ENCODE measurements around the gene GRID2. TPM values are rescaled to one million over a fixed set of nuclear protein-coding genes. Genes with fewer than 3 reads are reported as not detected.

Gene GRID2
- total RNA-seq, 1 donor from 2014 or later, result not detected

DNA sequence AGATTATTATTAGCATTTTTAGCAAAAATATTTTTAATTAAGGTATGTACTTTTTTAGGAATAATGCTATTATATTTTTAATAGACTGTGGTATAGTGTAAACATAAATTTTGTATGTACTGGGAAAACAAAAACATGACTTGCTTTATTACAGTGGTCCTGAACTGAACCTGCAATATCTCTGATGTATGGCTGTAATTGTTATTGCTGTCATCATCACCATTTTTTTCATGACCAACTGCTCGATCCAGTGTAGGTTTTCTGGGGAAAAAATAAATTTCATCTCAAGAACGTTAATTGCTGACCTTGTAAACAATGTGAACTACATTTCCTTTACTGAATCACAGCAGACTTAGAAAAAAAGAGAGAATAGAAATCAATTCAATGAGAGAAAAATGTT, 1441.2 kb downstream of the GRID2 start:
- no peak for DNase-seq (ENCODE audit: low read depth in 2 of 2)

DNA sequence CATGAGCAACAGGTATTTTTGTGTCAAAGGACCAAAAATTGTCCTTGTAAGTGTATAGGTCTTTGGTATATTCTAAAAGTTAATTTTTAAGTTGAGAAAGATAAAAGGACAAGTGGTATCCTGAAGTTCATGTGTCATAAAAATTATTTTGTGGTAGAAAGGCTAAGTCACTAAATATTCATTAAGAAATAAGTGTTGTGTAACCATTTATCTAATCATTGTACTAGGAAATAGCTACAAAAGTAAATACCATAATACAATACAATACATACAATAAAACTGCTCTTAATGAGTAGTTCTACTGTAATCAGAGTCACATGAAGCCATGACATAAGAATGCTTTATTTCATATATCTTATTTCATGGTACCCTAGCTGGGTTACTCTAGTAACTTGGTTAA, 1442.3 kb downstream of the GRID2 start:
- DNase-seq (ENCODE audit: low read depth in 2 of 2), result no peak

DNA sequence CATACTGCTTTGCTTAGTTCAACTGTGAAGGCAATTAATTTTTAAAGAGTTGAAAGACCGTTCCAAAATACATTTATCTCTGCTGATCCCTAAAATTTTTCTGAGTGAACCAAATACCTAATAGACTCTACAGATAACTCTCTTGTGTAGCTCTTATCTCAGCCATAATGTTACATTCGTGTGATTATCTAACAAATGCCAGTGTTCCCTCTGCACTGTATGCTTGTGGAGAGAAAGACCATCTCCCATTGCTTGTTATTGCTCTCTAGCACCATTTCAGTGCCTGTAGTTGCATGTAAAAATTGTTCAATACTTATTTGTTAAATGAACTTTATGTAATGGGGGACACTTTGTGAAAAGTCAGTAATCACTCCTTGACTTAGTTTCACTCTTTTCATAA, 1443.5 kb downstream of the GRID2 start:
- no peak for DNase-seq (ENCODE audit: low read depth in 2 of 2)

DNA sequence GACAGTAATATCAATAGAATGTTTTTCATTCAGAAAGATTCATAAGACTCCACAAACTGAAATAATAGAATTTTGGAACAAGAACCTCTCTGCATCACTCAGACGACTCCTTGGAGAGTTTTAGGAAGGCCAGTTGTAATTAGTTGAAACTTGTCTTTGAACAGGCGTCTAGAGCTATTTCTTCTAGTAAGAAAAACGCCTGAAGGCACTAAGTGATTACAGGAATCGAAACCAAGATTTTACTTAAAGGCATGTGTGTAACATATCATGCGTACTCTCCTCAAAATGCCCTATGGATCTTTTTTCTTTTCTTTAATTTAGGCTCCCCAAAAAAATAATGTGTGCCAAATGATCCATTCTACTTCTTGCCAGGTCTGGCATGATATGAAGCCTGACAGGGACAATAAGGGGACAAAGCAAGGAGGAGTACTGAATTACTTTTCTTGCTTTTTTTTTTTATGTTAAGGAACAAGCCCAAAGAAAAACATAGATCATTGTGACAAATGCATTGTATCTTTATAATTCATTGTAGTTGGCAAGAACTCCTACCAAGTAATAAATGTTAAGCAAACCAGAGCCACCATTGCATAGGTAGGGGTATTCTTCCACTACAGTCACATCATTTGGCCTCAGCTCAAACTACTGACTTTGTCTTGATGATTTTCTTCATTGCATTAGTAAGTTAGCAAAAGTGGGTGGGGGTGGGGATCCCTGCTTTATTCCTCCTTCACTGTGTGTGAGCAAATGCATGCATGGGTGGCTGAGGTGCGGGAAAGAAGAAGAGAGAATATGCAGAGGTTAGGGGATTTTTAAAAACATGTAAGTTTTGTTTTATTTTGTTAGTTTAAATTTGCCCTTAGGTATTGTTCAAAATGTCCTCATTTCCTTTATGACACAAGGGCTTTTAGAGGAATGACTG, 1444.9 kb downstream of the GRID2 start:
- no peak for DNase-seq (ENCODE audit: low read depth in 2 of 2)

DNA sequence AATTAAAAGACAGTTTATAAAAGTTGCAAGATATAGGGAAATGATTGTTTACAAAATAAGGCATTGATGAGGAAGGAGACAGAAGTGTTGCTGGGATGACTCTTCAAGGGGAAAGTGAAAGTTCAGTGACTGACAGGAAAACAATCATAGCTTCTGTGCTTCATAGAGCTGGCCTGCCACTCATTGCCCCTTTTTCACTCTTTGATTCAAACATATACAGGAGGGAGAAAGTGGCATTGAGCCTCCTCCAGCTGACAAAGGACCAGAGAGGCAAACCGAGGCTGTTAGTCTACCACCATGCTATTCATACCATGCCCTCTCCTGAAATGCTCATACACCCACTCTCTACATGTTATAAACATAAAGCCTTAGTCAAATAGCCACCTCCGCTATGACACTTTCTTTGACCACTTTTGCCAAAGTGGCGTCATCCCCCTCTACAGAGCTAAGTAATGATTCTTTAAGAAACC, 1445.6 kb downstream of the GRID2 start:
- no peak for DNase-seq (ENCODE audit: low read depth in 2 of 2)

DNA sequence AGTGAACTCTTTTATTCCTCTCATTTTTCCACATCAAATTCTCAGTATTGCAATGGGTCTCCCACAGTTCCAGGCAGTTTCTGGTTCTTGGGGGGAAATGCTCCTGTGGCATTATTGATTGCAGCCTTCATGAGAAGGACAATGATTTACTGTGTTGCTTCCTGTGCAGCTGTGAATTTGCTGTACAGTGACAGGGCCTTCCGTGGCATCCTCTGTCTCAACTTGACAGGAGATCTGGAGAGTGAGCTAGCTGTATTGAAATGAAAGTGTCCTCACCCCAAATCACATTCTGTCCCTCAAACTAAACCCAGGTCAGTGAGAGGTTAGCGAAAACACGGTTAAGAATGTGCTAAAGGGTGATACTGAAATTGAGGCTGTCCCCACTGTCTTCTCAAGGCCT, 1447.6 kb downstream of the GRID2 start:
- no peak for DNase-seq (ENCODE audit: low read depth in 2 of 2)

DNA sequence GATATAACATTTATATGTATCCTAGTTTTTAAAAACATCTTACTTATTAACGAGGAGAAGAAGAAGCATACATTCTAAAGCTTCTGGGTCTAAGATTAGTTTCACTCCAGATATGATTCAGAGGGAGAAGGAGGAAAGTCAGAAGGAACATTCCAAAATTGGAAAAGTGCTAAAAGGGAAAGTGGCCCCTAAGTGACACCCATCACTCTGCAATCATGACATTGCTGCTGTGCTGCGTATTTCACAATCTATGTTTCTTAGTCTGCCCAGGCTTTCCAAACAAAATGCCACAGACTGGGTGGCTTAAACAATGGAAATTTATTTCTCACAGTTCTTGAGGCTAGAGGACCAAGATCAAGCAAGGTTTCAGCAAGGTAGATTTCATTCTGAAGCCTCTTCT, 1452.3 kb downstream of the GRID2 start:
- DNase-seq (ENCODE audit: low read depth in 2 of 2), result no peak

DNA sequence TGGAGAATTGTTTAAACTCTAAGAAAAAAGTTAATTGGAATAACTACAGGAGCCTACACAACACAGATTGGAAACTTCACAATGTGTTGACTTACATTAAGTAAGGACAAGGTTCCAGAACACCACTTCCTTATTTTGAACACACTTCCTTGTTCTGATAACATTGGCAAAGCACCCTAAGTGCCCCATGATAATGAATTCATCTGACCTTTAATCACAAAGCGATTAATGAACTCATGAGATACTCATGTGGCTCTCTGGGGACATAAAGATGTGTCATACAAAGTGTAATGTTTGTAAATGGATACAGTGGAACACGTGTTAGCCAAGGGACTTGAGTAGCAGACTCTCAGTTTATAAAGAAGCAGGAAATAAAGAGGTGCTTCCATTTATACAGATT, 1455.7 kb downstream of the GRID2 start:
- no peak for DNase-seq (ENCODE audit: low read depth in 2 of 2)

DNA sequence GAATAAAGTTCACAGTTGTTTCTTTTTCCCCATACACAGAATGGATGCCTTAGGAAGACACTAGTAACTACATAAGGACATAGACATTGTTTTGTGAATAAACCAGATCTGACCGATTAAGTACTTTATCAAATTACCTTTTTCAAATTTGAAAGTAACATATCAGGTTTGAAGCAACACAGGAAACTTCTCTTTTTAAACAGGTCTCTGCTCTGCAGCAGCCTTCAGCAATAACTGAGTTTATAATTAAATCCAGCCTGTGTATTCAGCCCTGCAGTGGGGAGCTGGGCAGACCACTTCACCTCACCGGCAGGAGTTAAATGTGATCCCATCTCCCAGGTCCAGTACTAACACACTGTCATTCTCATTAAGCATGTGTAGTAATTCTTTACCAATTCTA, 1456.5 kb downstream of the GRID2 start:
- DNase-seq (ENCODE audit: low read depth in 2 of 2), result no peak

DNA sequence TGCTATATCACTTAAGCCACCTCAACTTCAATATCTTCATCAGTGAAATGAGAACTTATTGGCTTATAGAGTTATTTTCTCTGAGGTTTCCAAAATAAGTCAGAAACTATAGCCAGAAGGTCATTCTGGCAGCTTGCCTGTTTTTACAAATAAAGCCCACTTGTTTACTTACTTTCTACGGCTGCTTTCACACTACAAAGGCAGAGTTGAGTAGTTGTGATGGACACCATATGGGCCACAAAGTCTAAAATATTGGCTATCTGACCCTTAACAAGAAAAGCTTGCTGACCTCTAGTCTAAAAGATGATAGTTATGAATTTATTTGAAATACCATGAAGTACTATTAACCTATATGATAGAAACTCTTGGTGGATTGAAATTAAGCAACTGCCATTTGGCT, 1457.5 kb downstream of the GRID2 start:
- no peak for DNase-seq (ENCODE audit: low read depth in 2 of 2)

DNA sequence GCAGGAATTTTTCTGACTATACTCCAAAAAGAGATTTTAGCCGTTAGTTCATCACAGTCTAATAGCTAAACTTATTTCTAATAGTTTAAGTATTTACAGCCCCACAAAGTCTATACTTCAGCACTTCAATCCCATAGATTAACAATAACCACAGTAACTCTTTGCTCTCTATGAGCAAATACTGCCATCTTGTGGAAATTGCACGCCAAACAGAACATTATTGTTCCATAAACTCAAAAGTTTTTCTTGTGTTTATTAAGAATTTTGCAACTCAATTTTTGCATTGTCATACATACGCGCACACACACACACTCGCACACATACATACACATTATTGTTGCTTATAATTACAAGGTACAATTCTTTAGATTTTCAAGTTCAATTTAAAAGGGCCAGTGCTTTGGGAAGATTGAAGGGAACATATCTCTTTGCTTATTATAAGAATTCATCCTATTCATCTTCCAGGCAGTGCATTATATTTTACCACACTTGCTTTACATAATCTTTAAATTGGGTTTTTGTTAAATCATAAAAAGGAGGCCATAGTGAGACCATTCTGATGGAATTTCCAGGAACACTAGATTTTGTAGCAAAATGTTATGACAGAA, 1461.0 kb downstream of the GRID2 start:
- DNase-seq (ENCODE audit: low read depth in 2 of 2), result peak; percentile 12 to 35

DNA sequence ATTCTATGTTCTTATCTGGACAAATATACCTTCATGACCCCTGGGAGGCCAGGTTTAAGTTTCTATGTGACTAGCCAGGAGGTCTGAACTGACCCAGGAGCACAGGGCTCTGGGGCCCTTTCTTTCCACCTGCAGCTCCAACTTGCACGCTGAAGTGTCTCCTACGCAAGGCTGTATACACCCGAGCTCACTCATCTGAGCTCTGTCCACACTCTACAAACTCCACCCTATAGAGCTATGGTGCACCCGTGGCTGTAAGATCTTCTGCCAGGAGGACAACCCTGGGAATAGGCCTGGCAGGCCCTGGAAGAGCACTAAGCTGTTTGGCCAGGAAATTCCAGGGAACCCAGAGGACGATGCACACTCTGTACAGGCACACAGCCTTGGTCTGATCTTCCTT, 1464.2 kb downstream of the GRID2 start:
- no peak for DNase-seq (ENCODE audit: low read depth in 2 of 2)

DNA sequence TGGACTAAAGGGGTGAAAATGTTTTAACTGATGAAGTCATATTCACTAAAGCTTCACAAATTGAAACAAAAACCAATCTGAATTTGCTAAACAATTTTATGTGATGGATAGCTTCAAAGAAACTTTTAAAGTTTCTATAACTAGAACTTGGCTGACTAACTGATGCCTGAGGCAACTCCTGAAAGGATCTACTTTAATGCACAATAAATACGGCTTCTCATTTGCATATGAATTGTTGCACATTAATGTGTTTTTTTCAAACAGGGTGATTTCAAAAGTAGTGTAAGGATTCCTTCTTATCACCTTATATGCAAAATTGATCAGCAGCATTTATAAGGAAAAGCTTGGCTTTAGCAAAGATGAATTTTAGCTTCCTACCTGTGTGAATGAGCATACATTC, 1466.4 kb downstream of the GRID2 start:
- no peak for DNase-seq (ENCODE audit: low read depth in 2 of 2)

DNA sequence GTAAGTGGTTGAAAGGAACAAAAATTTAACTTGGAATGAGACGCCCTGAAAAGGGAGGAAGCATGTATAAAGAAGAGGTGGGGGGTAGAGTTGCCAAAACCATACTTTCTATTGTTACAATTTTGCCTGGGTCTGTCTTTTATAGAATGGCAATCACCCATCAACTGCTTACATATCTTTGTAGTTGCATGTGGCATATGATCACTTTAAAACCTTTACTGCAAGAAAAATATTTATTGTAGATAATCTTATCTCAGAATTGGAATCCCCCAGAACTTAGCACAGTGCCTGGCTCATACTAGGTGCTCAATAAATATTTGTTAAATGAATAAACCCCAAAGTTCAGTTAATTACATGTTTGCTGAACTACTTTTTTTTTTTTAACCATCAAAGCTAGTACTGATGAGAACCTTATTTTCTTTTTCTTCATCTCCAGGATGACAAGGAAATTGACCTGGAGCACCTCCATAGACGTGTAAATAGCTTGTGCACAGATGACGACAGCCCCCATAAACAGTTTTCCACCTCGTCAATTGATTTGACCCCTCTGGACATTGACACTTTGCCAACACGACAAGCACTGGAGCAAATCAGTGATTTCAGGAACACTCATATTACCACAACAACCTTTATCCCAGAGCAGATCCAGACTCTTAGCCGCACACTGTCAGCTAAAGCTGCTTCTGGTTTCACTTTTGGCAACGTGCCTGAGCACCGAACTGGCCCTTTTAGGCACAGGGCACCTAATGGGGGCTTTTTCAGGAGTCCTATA, 1468.1 kb downstream of the GRID2 start:
- DNase-seq (ENCODE audit: low read depth in 2 of 2), result no peak

DNA sequence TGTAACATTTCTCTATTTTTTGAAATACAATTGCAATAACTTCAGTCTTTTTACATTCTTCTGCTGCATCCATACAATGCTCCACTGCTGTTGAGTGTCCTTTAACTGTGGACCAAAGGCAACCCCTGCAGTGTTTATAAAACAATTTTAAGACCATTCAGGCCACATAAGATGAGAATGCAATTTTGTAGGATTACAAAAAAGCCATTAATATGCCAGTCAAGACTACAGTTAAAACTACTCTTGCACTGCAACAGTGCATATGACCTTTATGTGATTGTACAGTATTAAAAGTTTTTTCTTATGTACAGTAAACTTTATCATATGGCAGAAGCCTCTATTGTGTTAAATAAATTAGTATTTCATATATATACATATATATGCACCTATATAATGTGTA, 1469.1 kb downstream of the GRID2 start:
- DNase-seq (ENCODE audit: low read depth in 2 of 2), result no peak

DNA sequence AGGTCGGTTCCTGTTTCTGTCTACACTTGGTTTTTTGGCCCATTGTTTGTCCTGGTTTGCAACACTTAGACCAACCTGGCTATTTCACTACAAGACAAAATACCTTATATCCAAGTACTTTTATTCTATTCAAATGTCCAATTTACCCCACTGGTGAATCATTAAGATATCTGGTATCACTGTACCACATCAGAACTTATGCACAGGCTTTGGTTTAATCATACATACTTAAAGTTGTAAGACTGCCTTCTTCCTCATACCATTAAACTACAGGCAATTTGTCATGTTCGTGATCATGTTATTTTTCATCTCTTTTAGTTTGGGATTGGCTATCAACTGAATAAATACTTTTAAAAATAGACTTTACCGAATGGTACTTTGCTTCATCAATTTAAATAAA, 1471.8 kb downstream of the GRID2 start:
- no peak for DNase-seq (ENCODE audit: low read depth in 2 of 2)

DNA sequence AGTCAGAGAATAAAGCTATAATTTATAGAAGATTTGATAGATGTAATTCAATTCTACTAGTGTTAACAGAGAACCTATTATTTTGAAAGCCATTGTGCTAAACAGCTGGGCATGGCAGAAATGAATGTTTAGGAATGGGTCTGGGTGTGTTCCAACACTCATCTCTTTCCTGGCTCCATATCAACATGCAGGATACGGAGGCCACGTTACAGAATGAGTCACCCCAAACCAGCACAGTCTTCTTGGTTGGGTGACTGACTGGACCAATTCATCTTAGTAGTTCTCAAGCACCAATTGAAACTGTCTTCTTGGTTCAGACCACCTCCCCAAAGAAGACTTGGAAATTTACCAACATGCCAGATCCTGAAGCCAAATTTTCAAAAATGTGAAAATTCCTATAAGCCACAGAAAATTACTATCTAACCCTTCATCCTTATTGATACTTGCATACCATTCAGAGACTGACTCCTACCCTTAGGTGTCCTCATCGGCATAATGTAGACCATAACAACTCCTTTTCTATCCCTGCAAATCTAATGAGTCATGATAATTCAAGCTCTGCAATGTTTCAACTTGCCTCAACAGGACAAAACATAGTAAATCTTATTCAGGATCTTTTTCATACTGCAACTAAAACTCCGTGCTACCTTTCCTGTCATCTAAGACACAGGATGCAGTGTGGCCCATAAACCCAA, 1472.8 kb downstream of the GRID2 start:
- no peak for DNase-seq (ENCODE audit: low read depth in 2 of 2)

DNA sequence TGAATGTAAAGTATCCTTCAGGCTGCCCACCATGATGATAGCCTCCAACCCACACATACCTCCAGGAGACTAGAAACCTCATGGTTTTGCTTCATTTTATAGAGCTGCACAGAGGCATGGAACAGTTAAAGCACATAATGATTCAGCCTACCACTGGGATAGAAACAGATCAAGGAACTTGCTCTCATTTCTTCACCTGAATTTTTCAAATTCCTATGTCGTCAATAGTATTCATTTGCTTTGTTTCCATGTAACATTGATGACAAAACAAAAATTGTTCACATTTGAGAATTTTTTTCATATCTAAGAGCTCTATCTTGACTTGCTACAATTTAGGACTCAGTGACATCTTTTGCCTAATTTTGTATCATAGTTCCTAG, 1473.3 kb downstream of the GRID2 start:
- DNase-seq (ENCODE audit: low read depth in 2 of 2), result no peak

DNA sequence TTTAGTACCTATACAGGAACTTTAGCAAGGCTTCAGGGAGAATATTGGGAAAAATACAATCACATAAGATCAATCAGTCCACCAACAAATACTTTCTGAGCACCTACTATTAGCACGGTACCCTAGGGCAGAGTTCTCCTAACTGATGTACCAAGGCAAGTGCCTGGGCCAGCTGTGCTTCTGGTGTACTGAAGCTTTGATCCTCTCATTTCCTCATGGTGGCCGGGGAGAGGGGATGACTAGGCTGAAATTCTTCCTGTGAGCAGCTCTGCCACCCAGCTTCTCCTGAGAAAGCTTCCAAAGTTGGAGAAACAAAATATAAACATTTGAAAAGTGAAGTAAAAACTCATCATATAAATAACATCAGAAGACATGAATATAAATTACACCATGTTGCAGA, 1475.5 kb downstream of the GRID2 start:
- DNase-seq (ENCODE audit: low read depth in 2 of 2), result no peak

DNA sequence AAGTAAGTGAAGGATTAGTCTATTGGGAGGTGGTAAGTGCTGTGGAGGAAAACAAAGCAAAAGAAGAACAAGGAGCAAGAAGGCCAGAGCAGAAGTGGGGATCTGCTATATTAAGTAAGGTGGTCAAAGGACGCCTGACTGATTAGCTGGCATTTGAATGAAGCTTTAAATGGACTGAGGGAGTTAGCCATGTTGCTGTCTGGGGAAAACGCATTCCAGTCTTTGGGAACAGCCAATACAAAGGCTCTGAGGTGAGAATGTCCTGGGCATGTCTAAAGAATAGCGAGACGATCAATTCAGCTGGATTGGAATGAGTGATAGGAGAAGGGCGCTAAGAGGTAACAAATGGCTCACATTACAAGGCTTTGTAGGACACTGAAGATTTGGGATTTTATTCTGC, 1476.3 kb downstream of the GRID2 start:
- no peak for DNase-seq (ENCODE audit: low read depth in 2 of 2)

DNA sequence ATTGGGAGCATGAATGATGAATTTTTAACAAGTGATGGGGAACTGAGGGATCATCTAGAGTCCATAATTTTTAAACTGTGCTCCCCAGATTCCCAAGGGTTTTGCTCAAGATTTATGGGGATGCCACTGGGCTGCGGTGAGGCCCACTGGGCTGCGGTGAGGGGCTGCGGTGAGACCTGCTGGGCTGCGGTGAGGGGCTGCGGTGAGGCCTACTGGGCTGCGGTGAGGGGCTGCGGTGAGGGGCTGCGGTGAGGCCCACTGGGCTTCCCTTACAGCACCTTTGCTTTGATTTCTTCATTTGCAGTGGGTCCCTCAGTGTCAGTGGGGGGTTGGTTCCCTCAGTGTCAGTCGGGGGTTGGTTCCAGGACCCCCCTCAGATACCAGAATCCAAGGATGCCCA, 1477.4 kb downstream of the GRID2 start:
- DNase-seq (ENCODE audit: low read depth in 2 of 2), result no peak

DNA sequence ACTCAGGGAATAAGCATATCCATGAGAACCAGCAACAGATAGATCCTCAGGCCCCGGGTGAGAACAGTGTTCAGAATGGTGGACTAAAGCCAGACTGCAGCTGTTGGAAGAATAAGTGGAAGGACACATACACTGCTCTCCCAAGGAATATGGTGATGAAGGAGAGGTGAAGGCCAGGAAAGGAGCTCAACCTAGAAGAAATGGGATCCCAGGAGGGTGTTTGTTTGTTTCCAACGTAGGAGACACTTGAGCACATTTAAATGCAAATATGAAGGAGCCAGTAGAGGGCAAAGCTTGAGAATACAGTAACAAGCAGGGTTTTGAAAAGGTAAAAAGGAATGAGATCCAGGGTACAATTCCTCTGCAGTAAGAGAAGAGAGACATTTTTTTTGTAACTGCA, 1482.4 kb downstream of the GRID2 start:
- DNase-seq (ENCODE audit: low read depth in 2 of 2), result no peak
